SKM-1 treated with dmso at 0.1 percent for 144 hours (cell line): ENCODE results near the gene PEX19.

Experiments
- DNase-seq: peaks from one replicate; lab custom pipeline; 2025; ENCODE audit not compliant: unreplicated experiment; lab: John Stamatoyannopoulos, UW

Gene PEX19

DNA sequence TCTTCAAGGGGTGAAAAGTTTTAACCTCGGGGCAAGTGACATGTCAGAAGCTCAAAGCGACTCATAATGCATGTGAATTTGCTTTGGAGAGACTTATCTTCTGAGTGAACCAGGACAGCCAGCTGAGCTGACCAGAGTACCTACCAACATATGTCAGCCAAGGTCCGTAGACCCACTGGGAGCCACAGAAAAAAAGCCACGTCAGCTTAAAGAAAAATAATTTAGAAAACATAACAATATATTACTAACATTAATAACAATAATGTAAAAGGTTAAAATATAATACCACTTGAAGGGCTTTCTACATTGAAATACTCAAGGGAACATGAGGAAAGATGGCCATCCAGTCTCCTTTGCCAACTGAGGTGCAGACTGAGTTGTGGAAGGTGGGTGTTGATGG lies 6.9 kb downstream of the PEX19 start:
- no peak for DNase-seq

GRCh38 chr1:160277330-160277729 lies 7.6 kb downstream of the PEX19 start:
- no peak for DNase-seq

DNA sequence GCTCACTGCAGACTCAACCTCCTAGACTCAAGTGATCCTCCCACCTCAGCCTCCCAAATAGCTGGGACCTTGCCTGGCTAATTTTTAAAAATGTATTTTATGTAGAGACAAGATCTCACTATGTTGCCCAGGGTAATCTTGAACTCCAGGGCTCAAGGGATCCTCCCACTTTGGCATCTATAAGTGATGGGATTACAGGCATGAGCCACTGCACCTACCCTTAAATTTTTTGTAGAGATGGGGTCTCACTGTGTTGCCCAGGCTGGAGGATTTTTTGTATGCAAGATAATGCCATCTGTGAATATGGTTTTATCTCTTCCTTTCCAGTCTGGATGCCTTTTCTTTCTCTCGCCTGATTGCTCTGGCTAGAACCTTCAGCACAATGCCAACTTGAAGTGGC lies 13.9 kb downstream of the PEX19 start:
- no peak for DNase-seq

DNA sequence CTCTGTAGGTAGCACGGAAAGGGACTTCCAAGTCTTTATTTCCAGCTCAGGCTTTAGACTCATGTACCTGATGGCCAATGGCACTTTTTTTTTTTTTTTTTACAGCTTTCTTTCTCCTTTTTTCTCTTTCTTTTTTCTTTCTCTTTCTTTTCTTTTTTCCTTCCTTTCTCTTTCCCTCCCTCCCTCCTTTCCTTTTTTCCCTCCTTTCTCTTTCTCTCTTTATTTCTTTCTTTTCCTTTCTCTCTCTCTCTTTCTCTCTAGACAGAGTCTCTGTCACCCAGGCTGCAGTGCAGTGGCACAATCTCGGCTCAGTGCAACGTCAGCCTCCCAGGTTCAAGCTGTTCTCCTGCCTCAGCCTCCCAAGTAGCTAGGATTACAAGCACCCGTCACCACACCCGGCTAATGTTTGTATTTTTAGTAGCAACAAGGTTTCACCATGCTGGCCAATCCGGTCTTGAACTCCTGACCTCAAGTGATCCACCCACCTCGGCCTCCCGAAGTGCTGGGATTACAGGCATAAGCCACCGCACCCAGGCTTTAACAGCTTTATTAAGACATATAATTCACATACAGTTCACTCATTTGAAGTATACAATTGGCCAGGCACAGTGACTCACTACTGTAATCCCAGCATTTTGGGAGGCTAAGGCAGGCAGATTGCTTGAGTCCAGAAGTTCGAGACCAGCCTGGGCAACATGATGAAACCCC lies 17.5 kb downstream of the PEX19 start:
- no peak for DNase-seq

DNA sequence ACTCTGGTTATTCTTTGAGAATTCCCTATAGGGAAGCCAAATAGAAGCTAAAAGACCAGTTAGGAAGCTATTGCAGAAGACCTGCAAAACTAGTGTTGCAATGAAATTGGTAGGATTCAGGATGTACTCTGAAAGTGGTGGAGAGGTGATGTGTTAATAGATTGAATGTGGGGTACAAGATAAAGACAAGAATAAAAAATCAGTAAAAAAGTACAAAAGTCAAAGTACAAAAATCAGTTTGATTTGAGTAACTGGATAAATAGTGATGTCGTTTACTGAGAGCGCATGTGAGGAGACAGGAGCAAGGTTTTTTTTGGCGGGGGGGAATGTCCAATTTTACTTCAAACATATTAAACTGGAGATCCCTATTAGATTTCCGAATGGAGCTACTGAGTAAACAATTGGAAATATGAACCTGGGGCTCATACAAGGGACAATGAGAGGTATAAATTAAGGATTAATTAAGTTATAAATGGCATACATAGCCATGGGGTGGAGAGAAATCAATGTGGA lies 20.1 kb downstream of the PEX19 start:
- no peak for DNase-seq

- DNase-seq: peak; percentile 99
Observed at GRCh38 chr1:160261893-160262794, 22.8 kb downstream of the PEX19 start, which contains the start of gene DCAF8. TSS of gene DCAF8 (minus strand) at chr1:160262549. CDS start at chr1:160244008, 18,541 bp downstream.

- peak; percentile 48 for DNase-seq
Observed at GRCh38 chr1:160261556-160261892, 23.4 kb downstream of the PEX19 start.

- no peak for DNase-seq
Observed at GRCh38 chr1:160260406-160261382, 24.2 kb downstream of the PEX19 start.

- no peak for DNase-seq
Observed at GRCh38 chr1:160258177-160258798, 26.6 kb downstream of the PEX19 start.

DNA sequence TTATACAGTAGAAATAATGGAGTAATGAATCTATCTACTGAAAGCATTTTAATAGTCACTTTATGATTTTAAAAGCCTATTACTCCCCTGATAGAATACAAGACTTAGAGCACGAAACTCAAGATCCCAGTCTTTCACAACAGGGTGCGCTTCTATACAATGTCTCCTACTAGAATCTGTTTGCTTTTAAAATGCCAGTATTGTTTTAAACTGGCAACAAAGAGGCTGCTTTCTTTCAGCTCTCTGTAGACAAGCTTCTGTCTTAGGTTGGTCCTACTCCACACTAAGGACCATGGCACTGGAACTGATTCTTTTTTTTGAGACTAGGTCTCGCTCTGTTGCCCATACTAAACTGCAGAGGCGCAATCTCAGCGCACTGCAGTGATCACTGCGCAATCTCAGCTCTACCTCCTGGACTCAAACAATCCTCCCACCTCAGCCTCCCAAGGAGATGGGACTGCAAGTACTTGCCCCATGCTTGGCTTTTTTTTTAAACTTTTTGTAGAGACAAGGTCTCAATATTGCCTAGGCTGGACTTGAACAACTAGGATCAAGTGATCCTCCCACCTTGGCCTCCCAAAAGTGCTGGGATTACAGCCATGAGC lies 27.4 kb downstream of the PEX19 start:
- no peak for DNase-seq

GRCh38 chr1:160256396-160257046 lies 28.4 kb downstream of the PEX19 start:
- DNase-seq: no peak

DNA sequence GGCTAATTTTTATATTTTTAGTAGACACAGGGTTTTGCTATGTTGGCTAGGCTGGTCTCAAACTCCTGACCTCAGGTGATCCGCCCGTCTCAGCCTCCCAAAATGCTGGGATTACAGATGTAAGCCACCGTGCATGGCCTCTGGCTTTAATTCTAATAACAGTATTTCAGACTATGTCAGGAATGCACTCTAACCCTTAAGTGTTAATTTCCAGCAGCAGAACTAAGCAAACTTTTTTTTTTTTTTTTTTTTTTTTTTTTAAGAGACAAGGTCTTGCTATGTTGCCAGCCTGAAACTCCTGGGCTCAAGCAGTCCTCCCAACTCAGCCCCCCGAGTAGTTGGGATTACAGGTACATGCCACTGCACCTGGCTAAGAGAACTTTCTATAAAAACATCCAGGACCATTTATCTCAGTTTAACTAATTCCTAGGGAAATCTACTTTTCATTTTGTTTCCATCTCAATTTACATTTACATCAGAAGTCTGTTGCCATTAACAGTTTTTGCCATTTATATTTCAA lies 29.1 kb downstream of the PEX19 start:
- no peak for DNase-seq

DNA sequence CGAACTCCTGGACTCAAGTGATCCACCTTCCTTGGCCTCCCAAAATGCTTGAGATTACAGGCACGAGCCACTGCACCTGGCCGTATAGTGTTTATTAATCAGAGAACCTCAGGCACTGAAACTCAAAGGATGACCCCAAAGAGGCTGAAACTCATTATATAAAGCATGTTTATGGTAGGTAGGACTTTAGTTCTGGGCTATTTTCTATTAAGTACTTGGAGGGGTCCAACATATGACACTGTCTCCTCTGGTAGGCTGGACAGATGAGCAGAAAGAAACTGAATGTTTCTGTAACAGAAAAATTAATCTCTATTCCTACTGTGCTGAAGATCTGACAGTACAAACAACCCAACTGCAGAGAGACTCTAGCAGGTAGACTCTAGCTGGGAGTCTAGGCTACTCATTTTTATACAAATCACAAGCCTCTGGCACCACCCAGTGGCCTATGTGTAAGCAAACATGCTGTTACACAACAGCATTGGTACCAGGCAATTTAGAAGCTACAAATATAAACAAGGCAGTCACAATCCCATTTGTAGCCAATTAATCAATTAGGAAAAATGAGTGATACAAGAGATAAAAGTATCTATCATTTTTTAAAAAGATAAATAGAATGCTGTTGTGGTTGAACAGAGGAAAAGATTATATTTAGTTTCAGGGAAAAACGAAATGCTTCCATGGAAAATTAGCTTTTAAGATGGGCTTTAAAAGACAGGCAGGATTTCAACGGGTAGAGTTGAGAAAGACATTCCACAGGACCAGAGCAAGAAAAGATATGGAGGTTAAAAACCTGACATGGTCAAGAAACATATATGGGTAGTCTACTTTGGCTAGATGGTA lies 33.0 kb downstream of the PEX19 start:
- DNase-seq: peak; percentile 53

DNA sequence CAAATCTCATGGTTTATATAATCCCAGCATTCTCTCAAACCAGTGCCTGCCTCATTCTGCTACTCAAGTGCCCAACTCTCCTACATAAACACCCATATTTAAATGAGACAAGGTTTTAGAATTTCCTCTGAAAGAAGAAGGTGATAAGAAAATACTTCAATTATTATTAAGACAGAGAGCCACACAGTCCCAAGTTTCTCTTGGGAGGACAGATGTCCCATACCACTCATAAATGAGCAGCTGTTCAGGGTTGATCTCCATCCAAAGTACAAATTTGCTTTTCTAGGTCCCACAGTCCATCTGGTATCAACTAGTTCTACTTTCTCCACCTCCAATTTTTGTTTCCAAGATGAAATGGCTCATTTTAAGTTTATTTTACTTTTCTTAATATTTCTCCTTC lies 33.9 kb downstream of the PEX19 start:
- DNase-seq: no peak

- DNase-seq: no peak
Observed at GRCh38 chr1:160247053-160247452, 37.9 kb downstream of the PEX19 start.

DNA sequence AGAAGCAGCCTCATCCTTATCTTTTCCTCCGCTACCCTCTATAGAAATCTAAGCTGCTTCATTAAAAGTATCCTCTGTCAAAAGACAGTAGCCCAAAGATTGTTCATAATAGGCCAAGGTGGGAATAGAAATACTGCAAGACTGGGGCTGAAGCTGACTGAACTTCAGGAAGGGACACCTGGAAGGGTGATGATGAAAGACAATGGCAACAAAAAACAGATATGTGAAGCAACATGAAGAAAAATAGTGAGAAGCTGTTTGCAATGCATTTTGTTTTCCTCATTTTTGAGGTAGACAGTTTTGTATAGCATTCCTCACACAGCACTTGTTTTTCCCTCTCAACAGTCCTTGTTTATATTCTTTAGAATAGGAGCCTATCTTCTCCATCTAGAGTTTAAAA lies 39.5 kb downstream of the PEX19 start:
- DNase-seq: no peak

- no peak for DNase-seq
Observed at GRCh38 chr1:160244209-160244608, 40.7 kb downstream of the PEX19 start.

GRCh38 chr1:160243767-160244166 lies 41.2 kb downstream of the PEX19 start:
- no peak for DNase-seq
